A549 (cell line): ENCODE data around the gene TMEM82. TPM values are rescaled to one million over a fixed set of nuclear protein-coding genes. Genes with fewer than 3 reads are reported as not detected.

Source experiments
- ATAC-seq, 2 experiments: fragments of 200-7000 bp in 1 of 2; fragments of >200 bp in 1 of 2; cut with Nextera tagmentation in 1 of 2; cut with Tn5 transposase in 1 of 2; 3 replicates each; pipeline versions ENCODE4 v1.8.0 to v1.9.1; 2018 to 2020; ENCODE audit warnings: mild to moderate bottlenecking in 1 of 2, moderate library complexity in 1 of 2
- CTCF ChIA-PET: fragments of 300-600 bp; sonication (Branson Sonifier 250); formaldehyde crosslinking; extraction: SDS; loops from one replicate; lab custom pipeline; 2021; ENCODE audit warnings: antibody characterized with exemption, inconsistent platforms; lab: Yijun Ruan, JAX
- POLR2A ChIA-PET: fragments of 350-600 bp; formaldehyde crosslinking; extraction: SDS; loops from one replicate; lab custom pipeline; 2021; ENCODE audit warnings: antibody characterized with exemption, inconsistent platforms; lab: Yijun Ruan, JAX
- DNase-seq, 2 experiments: peaks; one replicate each; pipeline versions ENCODE4 v3.0.0 to v3.0.0-alpha.2; 2011 to 2016; ENCODE audit warnings: low read depth in 1 of 2, low spot score in 1 of 2
- FAIRE-seq: peaks from 2 replicates; lab custom pipeline; 2011; peaks lifted over from hg19 to GRCh38; lab: Jason Lieb, UNC
- H3K27ac ChIP-seq, 2 experiments: fragments of >200 bp; sonication (Bioruptor Twin); formaldehyde crosslinking; 3 replicates each; pipeline ENCODE4 v1.5.1; 2016 to 2017
- H3K4me1 ChIP-seq: fragments of >200 bp; sonication (Bioruptor Twin); formaldehyde crosslinking; 3 replicates; pipeline ENCODE4 v1.6.1; 2016
- H3K4me2 ChIP-seq: fragments of >200 bp; sonication (Bioruptor Twin); formaldehyde crosslinking; 3 replicates; pipeline ENCODE4 v1.6.1; 2016
- H3K4me3 ChIP-seq: fragments of >200 bp; sonication (Bioruptor Twin); formaldehyde crosslinking; 3 replicates; pipeline ENCODE4 v1.5.1; 2016
- H3K9me3 ChIP-seq: fragments of >200 bp; sonication (Bioruptor Twin); formaldehyde crosslinking; 3 replicates; pipeline ENCODE4 v1.6.1; 2016
- BHLHE40 ChIP-seq: IDR thresholded peaks from 2 replicates; pipeline ENCODE4 v1.6.1; 2012; ENCODE audit warnings: low read depth, low read length, inconsistent platforms
- CEBPB ChIP-seq, 2 experiments: fragments of >200 bp in 1 of 2; sonication (Bioruptor Twin) in 1 of 2; formaldehyde crosslinking in 1 of 2; IDR thresholded peaks; 2 replicates each; pipeline ENCODE4 v1.6.1; 2012 to 2016
- CTCF ChIP-seq: fragments of >200 bp; sonication (Bioruptor Twin); formaldehyde crosslinking; IDR thresholded peaks from 3 replicates; pipeline ENCODE4 v1.5.1; 2016
- EP300 ChIP-seq, 2 experiments: fragments of >200 bp; sonication (Bioruptor Twin); formaldehyde crosslinking; IDR thresholded peaks; 2 replicates in 1 of 2; 3 replicates in 1 of 2; pipeline ENCODE4 v1.6.1; 2016 to 2017
- FOXS1 ChIP-seq: fragments of 250-450 bp; sonication (Bioruptor Pico); IDR thresholded peaks from 2 replicates; pipeline ENCODE4 v1.5.0; 2020; ENCODE audit warnings: mild to moderate bottlenecking, moderate library complexity
- GATA3 ChIP-seq: IDR thresholded peaks from 2 replicates; pipeline ENCODE4 v1.6.1; 2012; ENCODE audit warnings: borderline replicate concordance
- HDAC2 ChIP-seq: fragments of 200-600 bp; sonication (generic); IDR thresholded peaks from 2 replicates; pipeline ENCODE4 v1.6.1; 2016
- HOXA7 ChIP-seq: fragments of 250-450 bp; sonication (Bioruptor Pico); IDR thresholded peaks from 2 replicates; pipeline ENCODE4 v1.5.0; 2020; ENCODE audit warnings: mild to moderate bottlenecking, moderate library complexity
- HOXB13 ChIP-seq: fragments of 250-450 bp; sonication (Bioruptor Pico); IDR thresholded peaks from 2 replicates; pipeline ENCODE4 v1.5.0; 2020; ENCODE audit warnings: low read depth, mild to moderate bottlenecking, moderate library complexity
- HOXB5 ChIP-seq: fragments of 250-450 bp; sonication (Bioruptor Pico); IDR thresholded peaks from 2 replicates; pipeline ENCODE4 v1.5.0; 2020; ENCODE audit warnings: mild to moderate bottlenecking, moderate library complexity
- JUN ChIP-seq, 2 experiments: fragments of >200 bp; sonication (Bioruptor Twin); formaldehyde crosslinking; IDR thresholded peaks; 2 replicates in 1 of 2; 3 replicates in 1 of 2; pipeline ENCODE4 v1.6.1; 2016 to 2017
- JUNB ChIP-seq: fragments of >200 bp; sonication (Bioruptor Twin); formaldehyde crosslinking; IDR thresholded peaks from 2 replicates; pipeline ENCODE4 v1.6.1; 2016
- KDM1A ChIP-seq: fragments of 200-600 bp; sonication (generic); IDR thresholded peaks from 2 replicates; pipeline ENCODE4 v1.6.1; 2016; ENCODE audit warnings: low read depth, mild to moderate bottlenecking
- KDM5A ChIP-seq: fragments of 200-600 bp; sonication (generic); IDR thresholded peaks from 2 replicates; pipeline ENCODE4 v1.6.1; 2016; ENCODE audit warnings: antibody characterized with exemption, mild to moderate bottlenecking
- MAFK ChIP-seq: fragments of 450-650 bp; IDR thresholded peaks from 2 replicates; pipeline ENCODE4 v1.6.1; 2014; ENCODE audit not compliant: partially characterized antibody
- MAX ChIP-seq: IDR thresholded peaks from 2 replicates; pipeline ENCODE4 v1.6.1; 2012
- MAZ ChIP-seq: fragments of 150-350 bp; IDR thresholded peaks from 2 replicates; pipeline ENCODE4 v1.6.1; 2014; ENCODE audit warnings: antibody characterized with exemption, low read depth, low read length, borderline replicate concordance
- MYC ChIP-seq: IDR thresholded peaks from 2 replicates; pipeline ENCODE4 v1.6.1; 2012; ENCODE audit warnings: mild to moderate bottlenecking, inconsistent platforms, low read length, improper control_type of control experiment, borderline replicate concordance
- NR3C1 ChIP-seq: fragments of >200 bp; sonication (Bioruptor Twin); formaldehyde crosslinking; IDR thresholded peaks from 3 replicates; pipeline ENCODE4 v1.6.1; 2017
- RARB ChIP-seq: fragments of 250-450 bp; sonication (Bioruptor Pico); IDR thresholded peaks from 2 replicates; pipeline ENCODE4 v1.8.0; 2021; ENCODE audit warnings: mild to moderate bottlenecking, moderate library complexity
- TFCP2L1 ChIP-seq: fragments of 250-450 bp; sonication (Bioruptor Pico); IDR thresholded peaks from 2 replicates; pipeline ENCODE4 v1.5.0; 2021; ENCODE audit warnings: mild to moderate bottlenecking
- ZFP36 ChIP-seq: fragments of 450-650 bp; IDR thresholded peaks from 2 replicates; pipeline ENCODE4 v1.6.1; 2014; ENCODE audit warnings: borderline replicate concordance; ENCODE audit not compliant: partially characterized antibody
- ZNF302 ChIP-seq: fragments of 250-450 bp; sonication (Bioruptor Pico); IDR thresholded peaks from 2 replicates; pipeline ENCODE4 v1.9.0; 2021; ENCODE audit warnings: inconsistent platforms, mild to moderate bottlenecking, moderate library complexity
- WGBS: methylation state at CpG from one replicate; pipeline ENCODE4 v1.1.6; 2017; ENCODE audit errors: missing lambda C conversion rate; 5-methylcytosine and 5-hydroxymethylcytosine counted together
- polyA plus RNA-seq, 4 experiments: library from polyadenylated mRNA; depleted of rRNA in 3 of 4; stranded (reverse); fragments of >200 nt; fragmentation: RNase III in 1 of 4; extraction: RNeasy Plus Mini Kit Qiagen cat#74134 plus additional on column Dnase treatment in 1 of 4; gene quantifications; 2 replicates in 3 of 4; 3 replicates in 1 of 4; pipeline ENCODE4 v1.2.3, GENCODE V29; 2011 to 2017
- TF ChIP-seq, protein P1 (sequence below): fragments of 450-650 bp; IDR thresholded peaks from 2 replicates; pipeline ENCODE4 v1.6.1; 2014; ENCODE audit warnings: antibody characterized with exemption
- TF ChIP-seq, protein P2 (sequence below): fragments of 250-450 bp; sonication (Bioruptor Pico); IDR thresholded peaks from 2 replicates; pipeline ENCODE4 v1.5.0; 2020; ENCODE audit warnings: low read depth, mild to moderate bottlenecking, moderate library complexity

Gene TMEM82
- polyA plus RNA-seq, 2 of the 4 experiments (the other 2 are of a cell fraction), result not detected

- TF ChIP-seq HDAC2 (no peak), HOXB13 (CRISPR knock-in tag) (no peak), CTCF (no peak), TFCP2L1 (CRISPR knock-in tag) (no peak), ZNF302 (CRISPR knock-in tag) (no peak), MAZ (no peak), EP300 (IDR thresholded peaks at IDR 0.05) (no peak)
Observed at GRCh38 chr1:15734296-15734695, 8.0 kb upstream of the TMEM82 start (continued).

GRCh38 chr1:15734901-15735300 lies 7.4 kb upstream of the TMEM82 start:
- no peak overlapping the region for H3K4me2 ChIP-seq
- no peak for FAIRE-seq
- TF ChIP-seq HOXB5 (CRISPR knock-in tag) (no peak), CTCF (no peak), GATA3 (no peak), MAFK (no peak), JUNB (no peak), HOXA7 (CRISPR knock-in tag) (no peak), CEBPB (IDR thresholded peaks at IDR 0.05) (no peak), EP300 (IDR thresholded peaks at IDR 0.05) (no peak), HDAC2 (no peak), ZFP36 (no peak), NR3C1 (no peak), MAX (no peak), BHLHE40 (no peak), RARB (CRISPR knock-in tag) (no peak)
- TF ChIP-seq, protein P1, sequence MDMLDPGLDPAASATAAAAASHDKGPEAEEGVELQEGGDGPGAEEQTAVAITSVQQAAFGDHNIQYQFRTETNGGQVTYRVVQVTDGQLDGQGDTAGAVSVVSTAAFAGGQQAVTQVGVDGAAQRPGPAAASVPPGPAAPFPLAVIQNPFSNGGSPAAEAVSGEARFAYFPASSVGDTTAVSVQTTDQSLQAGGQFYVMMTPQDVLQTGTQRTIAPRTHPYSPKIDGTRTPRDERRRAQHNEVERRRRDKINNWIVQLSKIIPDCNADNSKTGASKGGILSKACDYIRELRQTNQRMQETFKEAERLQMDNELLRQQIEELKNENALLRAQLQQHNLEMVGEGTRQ, result no peak
- 92% methylated on average over 11 of the region's 17 CpGs for WGBS
- no peak overlapping the region for H3K27ac ChIP-seq
- H3K9me3 ChIP-seq, result no peaks in the 10 kb centered on the region
- no peak overlapping the region for H3K4me3 ChIP-seq
- DNase-seq, result no peak
- CTCF ChIA-PET, result interaction anchor here (0.7 kb wide), 1 partner anchor 9 kb away, joined by 5 read pairs; no protein-coding TSS in a partner anchor
- H3K4me1 ChIP-seq, result no peaks in the 10 kb centered on the region
- POLR2A ChIA-PET, result no interaction called here
- ATAC-seq, result no peak

DNA sequence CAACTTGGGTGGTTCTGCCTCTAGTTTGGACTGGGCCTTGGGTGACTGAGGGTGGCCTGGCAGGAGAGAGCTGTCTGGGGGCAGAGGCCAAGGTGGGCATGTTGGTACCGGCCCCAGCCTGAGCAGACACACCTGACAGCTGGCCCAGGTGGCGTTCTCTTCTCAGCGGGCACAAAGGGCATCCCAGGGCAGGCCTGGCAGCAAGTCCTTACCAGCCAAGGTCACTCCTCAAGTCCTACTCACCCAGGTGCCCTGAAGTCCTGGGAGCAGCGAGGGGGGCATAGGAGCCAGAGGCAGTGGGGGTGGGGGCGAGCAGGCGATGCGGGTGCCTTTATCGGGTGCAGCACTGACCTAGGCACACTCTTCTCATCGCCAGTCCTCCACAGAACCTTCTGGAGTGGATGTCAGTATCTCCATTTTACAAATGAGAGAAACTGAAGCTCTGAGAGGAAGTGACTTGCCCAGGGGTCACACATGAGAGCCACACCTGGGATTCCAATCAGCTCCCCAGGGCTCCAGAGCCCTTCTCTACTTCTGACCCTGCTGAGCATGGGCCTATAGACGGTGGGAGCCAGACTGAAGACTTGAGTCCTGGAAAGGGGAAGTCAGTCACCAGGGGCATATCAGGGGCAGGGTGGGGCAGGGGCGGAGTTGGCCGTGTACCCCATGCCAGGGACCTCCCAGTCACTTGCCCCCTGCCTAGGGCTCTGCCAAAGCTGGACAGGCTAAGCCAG lies 6.8 kb upstream of the TMEM82 start:
- H3K9me3 ChIP-seq, result no peaks in the 10 kb centered on the region
- no peak for DNase-seq
- ChIA-PET CTCF (interaction anchor here (0.7 kb wide), 1 partner anchor 9 kb away, joined by 5 read pairs; no protein-coding TSS in a partner anchor), POLR2A (no interaction called here)
- ATAC-seq, result no peak
- 92% methylated on average over 5 of the region's 12 CpGs for WGBS
- H3K27ac ChIP-seq, result no peak overlapping the region
- no peak overlapping the region for H3K4me3 ChIP-seq
- no peaks in the 10 kb centered on the region for H3K4me1 ChIP-seq
- TF ChIP-seq FOXS1 (CRISPR knock-in tag) (no peak), CEBPB (IDR thresholded peaks at IDR 0.05) (no peak), JUN (IDR thresholded peaks at IDR 0.05) (no peak), KDM5A (no peak), HOXB13 (CRISPR knock-in tag) (no peak), KDM1A (no peak), MYC (no peak)
- TF ChIP-seq, protein P2, sequence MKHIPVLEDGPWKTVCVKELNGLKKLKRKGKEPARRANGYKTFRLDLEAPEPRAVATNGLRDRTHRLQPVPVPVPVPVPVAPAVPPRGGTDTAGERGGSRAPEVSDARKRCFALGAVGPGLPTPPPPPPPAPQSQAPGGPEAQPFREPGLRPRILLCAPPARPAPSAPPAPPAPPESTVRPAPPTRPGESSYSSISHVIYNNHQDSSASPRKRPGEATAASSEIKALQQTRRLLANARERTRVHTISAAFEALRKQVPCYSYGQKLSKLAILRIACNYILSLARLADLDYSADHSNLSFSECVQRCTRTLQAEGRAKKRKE (CRISPR knock-in tag), result no peak
- no peak for FAIRE-seq
- no peak overlapping the region for H3K4me2 ChIP-seq
